Peyer's patch (tissue), 4 donors: ENCODE measurements around the gene DVL2.

Source experiments
- CTCF ChIP-seq, 6 experiments: fragments of 450-650 bp in 4 of 6; fragments of 200-600 bp in 2 of 6; sonication (generic) in 1 of 6; IDR thresholded peaks; one replicate each; pipeline ENCODE4 v1.5.1; 2017 to 2019; ENCODE audit warnings: antibody characterized with exemption in 6 of 6, mild to moderate bottlenecking in 3 of 6, moderate library complexity in 1 of 6
- POLR2A ChIP-seq, 2 donors: fragments of 450-650 bp; IDR thresholded peaks; one replicate each; pipeline ENCODE4 v1.5.1; 2017; ENCODE audit warnings: antibody characterized with exemption in 2 of 2, mild to moderate bottlenecking in 2 of 2, moderate library complexity in 2 of 2

DNA sequence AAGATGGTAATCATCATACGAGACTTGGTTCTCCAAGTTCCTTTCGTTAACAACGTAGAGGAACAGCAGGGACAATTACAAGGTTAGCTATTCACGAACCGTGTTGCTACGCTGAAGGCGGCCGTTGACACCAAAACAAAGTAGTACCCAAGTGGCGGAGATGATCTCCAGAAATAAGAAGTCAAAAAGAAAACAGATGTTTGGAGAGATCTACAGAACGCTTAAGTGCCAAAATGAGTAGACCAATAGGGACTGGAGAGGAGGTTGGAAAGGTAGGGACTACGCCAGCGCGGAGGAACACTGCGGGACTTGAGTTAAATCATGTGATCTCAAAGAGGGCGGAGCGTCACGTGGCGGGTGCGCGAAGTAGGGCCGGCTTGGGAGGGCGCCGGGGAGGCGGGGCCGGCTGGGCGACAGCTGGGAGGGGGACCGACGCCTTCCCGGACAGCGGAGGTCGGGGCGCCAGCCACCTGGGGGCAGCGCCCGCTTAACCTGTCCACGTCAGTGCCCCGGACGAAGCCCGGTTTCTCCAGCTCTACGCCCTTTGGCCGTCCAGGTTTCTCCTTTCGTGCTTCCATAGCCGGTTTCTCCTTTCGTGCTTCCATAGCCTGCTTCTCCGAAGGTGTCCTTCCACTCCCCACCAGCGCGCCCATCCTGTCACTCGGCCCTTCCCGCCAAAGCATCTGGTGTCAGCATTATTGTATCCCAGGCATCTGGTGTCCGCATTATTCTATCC, 8.6 kb upstream of the DVL2 start:
- TF ChIP-seq POLR2A (IDR thresholded peaks at IDR 0.05) (peak; percentile 47 to 59), CTCF (IDR thresholded peaks at IDR 0.05) (peak in 3 of 6 experiments; percentile 5 to 25 (median 5))
